ENCODE measurements around the gene PACC1.

The PACC1 gene

DNA sequence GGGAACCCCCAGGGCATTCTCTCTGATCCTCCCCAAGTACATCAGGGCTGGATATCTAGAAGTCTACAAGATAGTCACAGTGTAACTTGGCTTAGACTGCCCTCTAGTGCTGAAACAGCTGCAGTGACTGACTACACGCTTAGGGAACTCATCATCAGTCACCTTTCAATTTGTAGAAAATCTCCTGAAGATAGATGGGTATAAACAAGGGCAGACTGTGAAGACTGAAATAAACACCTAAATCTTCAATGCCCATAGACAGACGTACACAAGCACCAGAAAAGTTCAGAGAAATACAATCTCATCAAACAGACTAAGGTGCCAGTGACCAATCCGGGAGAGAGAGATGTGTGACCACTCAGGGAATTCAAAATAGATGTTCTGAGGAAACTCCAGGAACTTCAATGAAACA lies 46.6 kb downstream of the PACC1 start:
- H3K4me3 ChIP-seq (ENCODE audit: low read length in 2 of 2): no peak overlapping the region
- H3K4me1 ChIP-seq (ENCODE audit: control insufficient read depth in 2 of 2, insufficient read depth in 2 of 2, low read length in 2 of 2): no peaks in the 10 kb centered on the region
- H3K27ac ChIP-seq (ENCODE audit: low read depth in 2 of 2, low read length in 2 of 2): no peak overlapping the region
- H3K27me3 ChIP-seq (ENCODE audit: control insufficient read depth in 2 of 2, insufficient read depth in 2 of 2, low read length in 2 of 2): no peaks in the 10 kb centered on the region
- H3K9ac ChIP-seq (ENCODE audit: low read depth in 1 of 2, low read length in 2 of 2): no peak overlapping the region
- H3K36me3 ChIP-seq (ENCODE audit: control insufficient read depth in 2 of 2, insufficient read depth in 2 of 2, low read length in 2 of 2): peaks cover 7 to 12% of the 10 kb centered on the region in 2 donors
- no peaks in the 10 kb centered on the region for H3K9me3 ChIP-seq (ENCODE audit: control insufficient read depth in 2 of 2, low read length in 2 of 2)

- Histone ChIP-seq H3K9ac (ENCODE audit: low read depth in 1 of 2, low read length in 2 of 2) (no peak overlapping the region), H3K27me3 (ENCODE audit: control insufficient read depth in 2 of 2, insufficient read depth in 2 of 2, low read length in 2 of 2) (no peaks in the 10 kb centered on the region), H3K4me1 (ENCODE audit: control insufficient read depth in 2 of 2, insufficient read depth in 2 of 2, low read length in 2 of 2) (no peaks in the 10 kb centered on the region), H3K9me3 (ENCODE audit: control insufficient read depth in 2 of 2, low read length in 2 of 2) (no peaks in the 10 kb centered on the region), H3K36me3 (ENCODE audit: control insufficient read depth in 2 of 2, insufficient read depth in 2 of 2, low read length in 2 of 2) (peaks cover 7 to 13% of the 10 kb centered on the region in 2 donors), H3K27ac (ENCODE audit: low read depth in 2 of 2, low read length in 2 of 2) (no peak overlapping the region), H3K4me3 (ENCODE audit: low read length in 2 of 2) (no peak overlapping the region)
Observed at GRCh38 chr1:212367474-212368072, 47.1 kb downstream of the PACC1 start.

DNA sequence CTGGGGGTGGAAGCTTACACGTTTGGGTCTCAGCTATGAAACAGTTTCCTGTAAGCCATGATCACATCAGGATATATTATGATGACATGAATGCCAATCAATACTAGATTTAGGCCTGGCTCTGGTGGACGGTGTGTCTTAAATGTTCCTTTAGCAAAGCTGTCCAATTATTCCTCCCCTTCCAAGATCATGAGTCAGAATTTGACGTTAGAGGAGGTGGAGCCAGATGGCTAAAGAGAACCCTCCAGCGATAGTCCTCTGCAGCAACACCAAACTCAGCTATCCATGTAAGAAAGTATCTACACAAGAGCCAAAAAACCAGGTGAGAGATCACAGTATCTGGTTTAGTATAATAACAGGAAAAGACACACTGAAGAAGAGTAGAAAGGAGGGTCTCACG lies 47.8 kb downstream of the PACC1 start:
- no peaks in the 10 kb centered on the region for H3K4me1 ChIP-seq (ENCODE audit: control insufficient read depth in 2 of 2, insufficient read depth in 2 of 2, low read length in 2 of 2)
- no peak overlapping the region for H3K9ac ChIP-seq (ENCODE audit: low read depth in 1 of 2, low read length in 2 of 2)
- peaks cover 7 to 16% of the 10 kb centered on the region in 2 donors for H3K36me3 ChIP-seq (ENCODE audit: control insufficient read depth in 2 of 2, insufficient read depth in 2 of 2, low read length in 2 of 2)
- no peak overlapping the region for H3K27ac ChIP-seq (ENCODE audit: low read depth in 2 of 2, low read length in 2 of 2)
- H3K27me3 ChIP-seq (ENCODE audit: control insufficient read depth in 2 of 2, insufficient read depth in 2 of 2, low read length in 2 of 2): no peaks in the 10 kb centered on the region
- no peaks in the 10 kb centered on the region for H3K9me3 ChIP-seq (ENCODE audit: control insufficient read depth in 2 of 2, low read length in 2 of 2)
- no peak overlapping the region for H3K4me3 ChIP-seq (ENCODE audit: low read length in 2 of 2)

DNA sequence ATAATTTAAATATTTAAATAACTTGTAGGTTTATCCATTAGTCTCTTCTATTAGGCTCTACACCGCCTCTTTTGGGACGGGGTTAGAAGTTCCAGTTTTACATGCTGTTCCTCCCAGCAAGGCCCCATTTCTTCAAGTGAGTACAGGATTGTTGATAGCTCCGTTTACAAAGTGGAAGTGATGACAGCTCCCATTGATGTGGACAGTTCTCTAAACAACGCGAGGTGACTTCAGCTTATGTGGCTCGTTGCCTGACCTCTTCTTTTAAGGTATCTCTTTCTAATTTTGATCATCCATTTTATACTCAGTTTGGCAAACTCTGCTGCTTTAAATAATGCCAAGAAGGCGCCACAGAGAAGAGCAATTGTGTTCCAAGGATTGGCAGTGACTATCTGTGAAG lies 49.7 kb downstream of the PACC1 start:
- H3K9ac ChIP-seq (ENCODE audit: low read depth in 1 of 2, low read length in 2 of 2): no peak overlapping the region
- H3K36me3 ChIP-seq (ENCODE audit: control insufficient read depth in 2 of 2, insufficient read depth in 2 of 2, low read length in 2 of 2): peaks cover 18 to 26% of the 10 kb centered on the region in 2 donors
- H3K9me3 ChIP-seq (ENCODE audit: control insufficient read depth in 2 of 2, low read length in 2 of 2): no peaks in the 10 kb centered on the region
- H3K4me1 ChIP-seq (ENCODE audit: control insufficient read depth in 2 of 2, insufficient read depth in 2 of 2, low read length in 2 of 2): no peaks in the 10 kb centered on the region
- no peak overlapping the region for H3K27ac ChIP-seq (ENCODE audit: low read depth in 2 of 2, low read length in 2 of 2)
- no peak overlapping the region for H3K4me3 ChIP-seq (ENCODE audit: low read length in 2 of 2)
- no peaks in the 10 kb centered on the region for H3K27me3 ChIP-seq (ENCODE audit: control insufficient read depth in 2 of 2, insufficient read depth in 2 of 2, low read length in 2 of 2)

DNA sequence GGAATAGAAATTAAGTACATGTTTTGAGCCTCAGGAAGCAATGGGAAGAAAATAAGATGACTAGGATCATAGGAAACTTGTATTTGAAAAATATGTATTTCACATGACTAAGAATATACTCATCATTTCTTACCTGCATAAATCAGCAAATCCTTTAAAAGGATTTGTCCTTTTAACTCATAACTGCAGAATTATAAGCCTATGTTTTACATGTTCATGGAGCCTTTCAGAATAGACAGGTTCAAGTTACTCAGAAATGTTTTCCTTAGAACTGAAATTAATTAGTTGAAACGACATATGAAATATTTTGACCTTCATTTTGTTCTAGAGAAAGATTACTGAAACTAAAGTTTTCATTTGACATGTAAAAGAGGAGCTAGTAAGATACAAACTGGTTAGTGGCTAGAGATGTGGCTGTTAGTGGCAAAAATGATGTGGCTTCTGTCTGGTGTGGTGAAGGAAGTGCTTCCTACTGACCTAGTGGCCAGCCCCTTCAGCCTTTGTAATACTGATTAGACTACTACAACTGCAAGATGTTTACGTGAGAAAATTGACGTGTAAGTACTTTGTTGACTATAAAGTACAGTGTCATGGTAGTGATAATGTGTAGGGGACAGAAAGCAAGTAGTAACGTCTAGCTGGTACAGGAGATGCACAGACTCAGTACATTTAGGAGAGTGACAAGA lies 54.7 kb downstream of the PACC1 start:
- H3K4me3 ChIP-seq (ENCODE audit: low read length in 2 of 2): no peak overlapping the region
- H3K36me3 ChIP-seq (ENCODE audit: control insufficient read depth in 2 of 2, insufficient read depth in 2 of 2, low read length in 2 of 2): peaks cover 45 to 51% of the 10 kb centered on the region in 2 donors
- H3K9me3 ChIP-seq (ENCODE audit: control insufficient read depth in 2 of 2, low read length in 2 of 2): no peaks in the 10 kb centered on the region
- H3K9ac ChIP-seq (ENCODE audit: low read depth in 1 of 2, low read length in 2 of 2): no peak overlapping the region
- H3K4me1 ChIP-seq (ENCODE audit: control insufficient read depth in 2 of 2, insufficient read depth in 2 of 2, low read length in 2 of 2): no peaks in the 10 kb centered on the region
- no peaks in the 10 kb centered on the region for H3K27me3 ChIP-seq (ENCODE audit: control insufficient read depth in 2 of 2, insufficient read depth in 2 of 2, low read length in 2 of 2)
- no peak overlapping the region for H3K27ac ChIP-seq (ENCODE audit: low read depth in 2 of 2, low read length in 2 of 2)

DNA sequence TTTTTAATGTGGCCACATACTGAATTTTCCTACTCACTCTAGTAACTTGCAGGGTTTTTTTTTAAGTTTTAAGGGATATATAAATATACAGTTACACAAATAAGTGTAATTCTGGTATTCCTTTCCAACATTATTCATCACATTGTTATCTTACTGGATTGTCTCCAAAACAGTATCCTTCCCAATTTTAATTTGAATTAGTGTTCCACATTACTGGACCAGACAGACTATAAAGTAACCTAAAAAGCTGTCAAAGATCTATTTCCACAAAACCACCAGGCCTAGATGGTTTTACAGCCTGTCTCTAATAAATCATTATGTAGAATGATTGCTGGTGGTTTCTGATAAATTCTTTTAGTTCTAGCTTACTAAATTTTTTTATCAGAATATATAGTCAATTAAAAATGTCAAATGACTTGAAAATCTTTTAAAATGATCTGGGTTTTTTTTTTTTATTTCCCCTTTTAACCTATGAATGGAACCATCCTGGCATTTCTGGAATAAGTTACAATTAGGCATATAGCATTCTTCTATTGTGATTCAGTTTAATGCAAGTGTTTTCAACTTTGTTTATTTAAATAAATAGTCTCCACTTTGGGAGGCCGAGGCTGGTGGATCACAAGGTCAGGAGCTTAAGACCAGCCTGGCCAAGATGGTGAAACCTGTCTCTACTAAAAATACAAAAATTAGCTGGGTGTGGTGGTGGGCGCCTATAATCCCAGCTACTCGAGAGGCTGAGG lies 59.3 kb downstream of the PACC1 start:
- Histone ChIP-seq H3K4me1 (ENCODE audit: control insufficient read depth in 2 of 2, insufficient read depth in 2 of 2, low read length in 2 of 2) (no peaks in the 10 kb centered on the region), H3K27me3 (ENCODE audit: control insufficient read depth in 2 of 2, insufficient read depth in 2 of 2, low read length in 2 of 2) (no peaks in the 10 kb centered on the region), H3K27ac (ENCODE audit: low read depth in 2 of 2, low read length in 2 of 2) (no peak overlapping the region), H3K36me3 (ENCODE audit: control insufficient read depth in 2 of 2, insufficient read depth in 2 of 2, low read length in 2 of 2) (peaks cover 48 to 49% of the 10 kb centered on the region in 2 donors), H3K4me3 (ENCODE audit: low read length in 2 of 2) (no peak overlapping the region), H3K9ac (ENCODE audit: low read depth in 1 of 2, low read length in 2 of 2) (no peak overlapping the region), H3K9me3 (ENCODE audit: control insufficient read depth in 2 of 2, low read length in 2 of 2) (no peaks in the 10 kb centered on the region)

GRCh38 chr1:212354464-212354863 lies 60.2 kb downstream of the PACC1 start:
- Histone ChIP-seq H3K4me1 (ENCODE audit: control insufficient read depth in 2 of 2, insufficient read depth in 2 of 2, low read length in 2 of 2) (no peaks in the 10 kb centered on the region), H3K9ac (ENCODE audit: low read depth in 1 of 2, low read length in 2 of 2) (no peak overlapping the region), H3K9me3 (ENCODE audit: control insufficient read depth in 2 of 2, low read length in 2 of 2) (no peaks in the 10 kb centered on the region), H3K4me3 (ENCODE audit: low read length in 2 of 2) (no peak overlapping the region), H3K27ac (ENCODE audit: low read depth in 2 of 2, low read length in 2 of 2) (no peak overlapping the region), H3K36me3 (ENCODE audit: control insufficient read depth in 2 of 2, insufficient read depth in 2 of 2, low read length in 2 of 2) (peaks cover 45 to 46% of the 10 kb centered on the region in 2 donors), H3K27me3 (ENCODE audit: control insufficient read depth in 2 of 2, insufficient read depth in 2 of 2, low read length in 2 of 2) (no peaks in the 10 kb centered on the region)

DNA sequence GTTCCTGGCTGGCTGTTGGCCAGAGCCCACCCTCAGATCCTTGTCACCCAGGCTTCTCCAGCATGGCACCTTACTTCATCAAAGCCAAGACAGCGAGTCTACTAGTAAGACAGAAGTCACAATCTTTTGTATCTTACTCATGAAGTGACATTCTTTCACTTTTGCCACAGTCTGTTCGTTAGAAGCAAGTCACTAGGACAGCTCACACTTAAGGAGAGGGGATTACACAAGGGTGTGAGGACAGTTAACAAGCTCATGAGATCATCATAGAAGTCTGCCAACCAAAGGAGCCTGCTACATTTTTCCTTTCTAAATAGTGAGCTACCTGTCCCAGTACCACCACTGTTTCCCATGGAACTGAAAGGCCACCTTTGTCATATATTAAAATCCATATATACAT lies 61.5 kb downstream of the PACC1 start:
- H3K27ac ChIP-seq (ENCODE audit: low read depth in 2 of 2, low read length in 2 of 2): no peak overlapping the region
- peaks cover 48 to 49% of the 10 kb centered on the region in 2 donors for H3K36me3 ChIP-seq (ENCODE audit: control insufficient read depth in 2 of 2, insufficient read depth in 2 of 2, low read length in 2 of 2)
- H3K9me3 ChIP-seq (ENCODE audit: control insufficient read depth in 2 of 2, low read length in 2 of 2): no peaks in the 10 kb centered on the region
- no peaks in the 10 kb centered on the region for H3K27me3 ChIP-seq (ENCODE audit: control insufficient read depth in 2 of 2, insufficient read depth in 2 of 2, low read length in 2 of 2)
- H3K4me3 ChIP-seq (ENCODE audit: low read length in 2 of 2): no peak overlapping the region
- H3K9ac ChIP-seq (ENCODE audit: low read depth in 1 of 2, low read length in 2 of 2): no peak overlapping the region
- H3K4me1 ChIP-seq (ENCODE audit: control insufficient read depth in 2 of 2, insufficient read depth in 2 of 2, low read length in 2 of 2): no peaks in the 10 kb centered on the region

GRCh38 chr1:212351588-212352362 lies 62.9 kb downstream of the PACC1 start:
- Histone ChIP-seq H3K36me3 (ENCODE audit: control insufficient read depth in 2 of 2, insufficient read depth in 2 of 2, low read length in 2 of 2) (peaks cover 43 to 47% of the 10 kb centered on the region in 2 donors), H3K4me1 (ENCODE audit: control insufficient read depth in 2 of 2, insufficient read depth in 2 of 2, low read length in 2 of 2) (no peaks in the 10 kb centered on the region), H3K9me3 (ENCODE audit: control insufficient read depth in 2 of 2, low read length in 2 of 2) (no peaks in the 10 kb centered on the region), H3K4me3 (ENCODE audit: low read length in 2 of 2) (no peak overlapping the region), H3K27me3 (ENCODE audit: control insufficient read depth in 2 of 2, insufficient read depth in 2 of 2, low read length in 2 of 2) (no peaks in the 10 kb centered on the region), H3K9ac (ENCODE audit: low read depth in 1 of 2, low read length in 2 of 2) (no peak overlapping the region), H3K27ac (ENCODE audit: low read depth in 2 of 2, low read length in 2 of 2) (no peak overlapping the region)

GRCh38 chr1:212346601-212347000 lies 68.1 kb downstream of the PACC1 start:
- no peaks in the 10 kb centered on the region for H3K27me3 ChIP-seq (ENCODE audit: control insufficient read depth in 2 of 2, insufficient read depth in 2 of 2, low read length in 2 of 2)
- H3K9me3 ChIP-seq (ENCODE audit: control insufficient read depth in 2 of 2, low read length in 2 of 2): no peaks in the 10 kb centered on the region
- H3K4me3 ChIP-seq (ENCODE audit: low read length in 2 of 2): no peak overlapping the region
- no peaks in the 10 kb centered on the region for H3K4me1 ChIP-seq (ENCODE audit: control insufficient read depth in 2 of 2, insufficient read depth in 2 of 2, low read length in 2 of 2)
- H3K9ac ChIP-seq (ENCODE audit: low read depth in 1 of 2, low read length in 2 of 2): no peak overlapping the region
- H3K36me3 ChIP-seq (ENCODE audit: control insufficient read depth in 2 of 2, insufficient read depth in 2 of 2, low read length in 2 of 2): peaks cover 38 to 55% of the 10 kb centered on the region in 2 donors
- no peak overlapping the region for H3K27ac ChIP-seq (ENCODE audit: low read depth in 2 of 2, low read length in 2 of 2)

Measured in mucosa of rectum (tissue), 2 donors.